Measurements from ENCODE around the gene MED13. TPM values are rescaled to one million over a fixed set of nuclear protein-coding genes. Genes with fewer than 3 reads are reported as not detected.

Gene MED13
- total RNA-seq, 1 experiment from 2014 or later = 49.4 TPM

GRCh38 chr17:62110923-62111484 lies 45.9 kb upstream of the MED13 start:
- no peak for TF ChIP-seq CTCF (conservative IDR thresholded peaks at IDR 0.05)
- no peak for TF ChIP-seq EZH2 (IDR thresholded peaks at IDR 0.05; ENCODE audit: low read depth)
- Histone ChIP-seq H3K27ac (no peak overlapping the region), H3K79me2 (ENCODE audit: low read depth) (no peaks in the 10 kb centered on the region), H3F3A (ENCODE audit: insufficient read depth, low read depth) (no peaks in the 10 kb centered on the region), H3K4me3 (no peak overlapping the region), H3K36me3 (ENCODE audit: low read depth) (no peaks in the 10 kb centered on the region), H4K20me1 (ENCODE audit: insufficient read depth) (no peaks in the 10 kb centered on the region), H3K9me2 (ENCODE audit: insufficient read depth) (no peaks in the 10 kb centered on the region), H3K27me3 (ENCODE audit: insufficient read depth, low read depth) (no peaks in the 10 kb centered on the region), H3K9me3 (ENCODE audit: insufficient read depth, low read depth) (no peaks in the 10 kb centered on the region), H3K4me1 (replicated peaks; ENCODE audit: insufficient read depth) (peaks cover 4% of the 10 kb centered on the region; the same call in 1 of the 2 replicates), H3K4me2 (no peak overlapping the region), H2AFZ (no peak overlapping the region)
- intact Hi-C loops (cut with micrococcal nuclease; ENCODE audit: unreplicated experiment) = no loop called here
- CTCF ChIA-PET = interaction anchor here (0.6 kb wide), 2 partner anchors 485 to 536 kb away, joined by 3 to 4 read pairs; no protein-coding TSS in a partner anchor
- DNase-seq = no peak
- POLR2A ChIA-PET (ENCODE audit: unreplicated experiment) = interaction anchor here (0.8 kb wide), 1 partner anchor 18 kb away, joined by 8 read pairs; no protein-coding TSS in a partner anchor
- BruUV-seq (replicated peaks) = no TSS peak

- no peak for TF ChIP-seq EZH2 (IDR thresholded peaks at IDR 0.05; ENCODE audit: low read depth)
- no peak for TF ChIP-seq CTCF (conservative IDR thresholded peaks at IDR 0.05)
- CTCF ChIA-PET = interaction anchor here (0.5 to 1.5 kb wide), 17 partner anchors 9 to 722 kb away, joined by 3 to 19 read pairs (median 3); partner anchors contain the start of gene BRIP1
- no TSS peak for BruUV-seq (replicated peaks)
- H3K27ac ChIP-seq = no peak overlapping the region
- H3K9me3 ChIP-seq (ENCODE audit: insufficient read depth, low read depth) = no peaks in the 10 kb centered on the region
- no peaks in the 10 kb centered on the region for H3K9me2 ChIP-seq (ENCODE audit: insufficient read depth)
- H3K4me1 ChIP-seq (replicated peaks; ENCODE audit: insufficient read depth) = peaks cover 4% of the 10 kb centered on the region; the same call in 1 of the 2 replicates
- intact Hi-C loops (cut with micrococcal nuclease; ENCODE audit: unreplicated experiment) = loop anchor here (1.0 to 5.0 kb wide), 6 partner anchors 44 to 699 kb away; no protein-coding TSS in a partner anchor
- POLR2A ChIA-PET (ENCODE audit: unreplicated experiment) = interaction anchor here (0.6 to 1.1 kb wide), 2 partner anchors 44 to 1389 kb away, joined by 3 to 10 read pairs; no protein-coding TSS in a partner anchor
- no peaks in the 10 kb centered on the region for H3F3A ChIP-seq (ENCODE audit: insufficient read depth, low read depth)
- no peak overlapping the region for H3K4me3 ChIP-seq
- DNase-seq = no peak
- H3K36me3 ChIP-seq (ENCODE audit: low read depth) = no peaks in the 10 kb centered on the region
- no peaks in the 10 kb centered on the region for H3K79me2 ChIP-seq (ENCODE audit: low read depth)
- no peaks in the 10 kb centered on the region for H3K27me3 ChIP-seq (ENCODE audit: insufficient read depth, low read depth)
- no peak overlapping the region for H2AFZ ChIP-seq
- no peak overlapping the region for H3K4me2 ChIP-seq
- no peaks in the 10 kb centered on the region for H4K20me1 ChIP-seq (ENCODE audit: insufficient read depth)
Measured at GRCh38 chr17:62109924-62110323, 44.8 kb upstream of the MED13 start.

GRCh38 chr17:62109378-62109902 lies 44.4 kb upstream of the MED13 start:
- Histone ChIP-seq H3K4me2 (no peak overlapping the region), H3K79me2 (ENCODE audit: low read depth) (no peaks in the 10 kb centered on the region), H3K4me1 (replicated peaks; ENCODE audit: insufficient read depth) (peaks cover 4% of the 10 kb centered on the region; the same call in 1 of the 2 replicates), H3K4me3 (no peak overlapping the region), H3K36me3 (ENCODE audit: low read depth) (no peaks in the 10 kb centered on the region), H3K9me2 (ENCODE audit: insufficient read depth) (no peaks in the 10 kb centered on the region), H2AFZ (no peak overlapping the region), H3F3A (ENCODE audit: insufficient read depth, low read depth) (no peaks in the 10 kb centered on the region), H3K27ac (no peak overlapping the region), H3K9me3 (ENCODE audit: insufficient read depth, low read depth) (no peaks in the 10 kb centered on the region), H3K27me3 (ENCODE audit: insufficient read depth, low read depth) (no peaks in the 10 kb centered on the region), H4K20me1 (ENCODE audit: insufficient read depth) (no peaks in the 10 kb centered on the region)
- DNase-seq = peak; percentile 77 to 79
- ChIA-PET POLR2A (ENCODE audit: unreplicated experiment) (interaction anchor here (0.5 to 1.1 kb wide), 4 partner anchors 11 to 1389 kb away, joined by 3 to 10 read pairs (median 3); no protein-coding TSS in a partner anchor), CTCF (interaction anchor here (0.5 to 1.5 kb wide), 16 partner anchors 8 to 697 kb away, joined by 3 to 19 read pairs (median 4); partner anchors contain the start of gene BRIP1)
- peak; percentile 82 for TF ChIP-seq CTCF (conservative IDR thresholded peaks at IDR 0.05)
- TF ChIP-seq EZH2 (IDR thresholded peaks at IDR 0.05; ENCODE audit: low read depth) = no peak
- intact Hi-C loops (cut with micrococcal nuclease; ENCODE audit: unreplicated experiment) = loop anchor here (1.0 to 5.0 kb wide), 6 partner anchors 43 to 699 kb away; no protein-coding TSS in a partner anchor
- no TSS peak for BruUV-seq (replicated peaks)

Data from PC-9 (cell line).